Mononuclear cell (primary cell): ENCODE measurements around the gene CES1. TPM values are rescaled to one million over a fixed set of nuclear protein-coding genes. Genes with fewer than 3 reads are reported as not detected.
"Not testable (repeated sequence)": the region's sequence is repeated elsewhere in the genome, so short reads cannot be mapped to it uniquely, and the experiment has no call there.

ENCODE experiments used
- H3K27me3 ChIP-seq: 2 replicates; pipeline ENCODE4 v1.6.0; 2011; ENCODE audit warnings: low read length, control low read depth; ENCODE audit not compliant: insufficient read depth
- H3K4me1 ChIP-seq: 2 replicates; pipeline ENCODE4 v1.5.1; 2011; ENCODE audit warnings: mild to moderate bottlenecking, low read length, control low read depth; ENCODE audit not compliant: insufficient read depth
- H3K4me3 ChIP-seq: 2 replicates; pipeline ENCODE4 v1.5.1; 2011; ENCODE audit warnings: mild to moderate bottlenecking, low read length, moderate library complexity
- H3K9me3 ChIP-seq: 2 replicates; pipeline ENCODE4 v1.5.1; 2011; ENCODE audit warnings: low read depth, mild to moderate bottlenecking, control low read depth, low read length
- total RNA-seq: library from RNA; depleted of rRNA; stranded (reverse); fragments of >200 nt; gene quantifications from one replicate; pipeline ENCODE4 v1.2.3, GENCODE V29; 2012

Gene CES1
- total RNA-seq, 1 donor: 27.1 TPM

GRCh38 chr16:55817236-55817912 is 15.5 kb downstream of the CES1 start:
- H3K4me1 ChIP-seq: no peaks in the 10 kb centered on the region
- H3K9me3 ChIP-seq: no peaks in the 10 kb centered on the region
- H3K27me3 ChIP-seq: no peaks in the 10 kb centered on the region
- H3K4me3 ChIP-seq: no peak overlapping the region

DNA sequence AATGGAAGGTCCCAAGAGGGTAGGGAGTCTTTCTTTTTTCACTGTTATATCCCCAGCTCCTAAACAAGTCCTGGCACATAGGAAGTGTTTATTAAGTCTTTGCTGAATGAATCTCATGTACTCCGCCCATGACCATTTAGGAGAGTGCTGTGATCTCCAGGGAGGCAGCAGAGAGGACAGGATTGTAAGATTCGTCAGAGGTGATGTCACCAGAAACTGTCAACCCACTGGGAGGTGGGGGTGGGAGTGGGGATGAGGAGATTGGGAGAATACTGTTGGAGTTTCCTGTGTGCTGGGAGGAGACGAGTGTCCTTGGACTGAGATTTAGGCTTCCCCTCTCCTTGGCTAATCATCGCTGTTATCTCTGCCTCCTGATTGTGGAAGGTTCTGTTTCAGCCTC is 16.7 kb downstream of the CES1 start:
- not testable (repeated sequence) for H3K9me3 ChIP-seq, H3K27me3 ChIP-seq, H3K4me3 ChIP-seq, H3K4me1 ChIP-seq

GRCh38 chr16:55815320-55815719 is 17.6 kb downstream of the CES1 start:
- no peak overlapping the region for H3K4me3 ChIP-seq
- H3K9me3 ChIP-seq: no peaks in the 10 kb centered on the region
- H3K27me3 ChIP-seq: no peaks in the 10 kb centered on the region
- no peaks in the 10 kb centered on the region for H3K4me1 ChIP-seq

- H3K4me1 ChIP-seq, H3K4me3 ChIP-seq, H3K9me3 ChIP-seq, H3K27me3 ChIP-seq: not testable (repeated sequence)
Observed at GRCh38 chr16:55814174-55814573, 18.7 kb downstream of the CES1 start.

GRCh38 chr16:55813730-55814129 is 19.2 kb downstream of the CES1 start:
- not testable (repeated sequence) for H3K4me3 ChIP-seq, H3K9me3 ChIP-seq, H3K27me3 ChIP-seq, H3K4me1 ChIP-seq

GRCh38 chr16:55812951-55813350 is 19.9 kb downstream of the CES1 start:
- Histone ChIP-seq H3K4me1 (no peaks in the 10 kb centered on the region), H3K27me3 (no peaks in the 10 kb centered on the region), H3K4me3 (no peak overlapping the region), H3K9me3 (no peaks in the 10 kb centered on the region)

- Histone ChIP-seq H3K4me1 (no peaks in the 10 kb centered on the region), H3K9me3 (no peaks in the 10 kb centered on the region), H3K27me3 (no peaks in the 10 kb centered on the region), H3K4me3 (no peak overlapping the region)
Observed at GRCh38 chr16:55811811-55812210, 21.1 kb downstream of the CES1 start.

- no peaks in the 10 kb centered on the region for H3K9me3 ChIP-seq
- no peaks in the 10 kb centered on the region for H3K4me1 ChIP-seq
- no peak overlapping the region for H3K4me3 ChIP-seq
- no peaks in the 10 kb centered on the region for H3K27me3 ChIP-seq
Observed at GRCh38 chr16:55810451-55810961, 22.4 kb downstream of the CES1 start.

GRCh38 chr16:55809851-55810250 is 23.0 kb downstream of the CES1 start:
- Histone ChIP-seq H3K9me3 (no peaks in the 10 kb centered on the region), H3K27me3 (no peaks in the 10 kb centered on the region), H3K4me1 (no peaks in the 10 kb centered on the region), H3K4me3 (no peak overlapping the region)

- H3K27me3 ChIP-seq: no peaks in the 10 kb centered on the region
- H3K4me1 ChIP-seq: no peaks in the 10 kb centered on the region
- no peaks in the 10 kb centered on the region for H3K9me3 ChIP-seq
- no peak overlapping the region for H3K4me3 ChIP-seq
Observed at GRCh38 chr16:55809386-55809785, 23.5 kb downstream of the CES1 start.

GRCh38 chr16:55808286-55808685 is 24.6 kb downstream of the CES1 start:
- not testable (repeated sequence) for H3K27me3 ChIP-seq, H3K4me3 ChIP-seq, H3K9me3 ChIP-seq, H3K4me1 ChIP-seq

GRCh38 chr16:55805104-55805503 is 27.8 kb downstream of the CES1 start:
- H3K4me3 ChIP-seq, H3K9me3 ChIP-seq, H3K4me1 ChIP-seq, H3K27me3 ChIP-seq: not testable (repeated sequence)

GRCh38 chr16:55803681-55804080 is 29.2 kb downstream of the CES1 start:
- H3K4me3 ChIP-seq, H3K27me3 ChIP-seq, H3K9me3 ChIP-seq, H3K4me1 ChIP-seq: not testable (repeated sequence)

DNA sequence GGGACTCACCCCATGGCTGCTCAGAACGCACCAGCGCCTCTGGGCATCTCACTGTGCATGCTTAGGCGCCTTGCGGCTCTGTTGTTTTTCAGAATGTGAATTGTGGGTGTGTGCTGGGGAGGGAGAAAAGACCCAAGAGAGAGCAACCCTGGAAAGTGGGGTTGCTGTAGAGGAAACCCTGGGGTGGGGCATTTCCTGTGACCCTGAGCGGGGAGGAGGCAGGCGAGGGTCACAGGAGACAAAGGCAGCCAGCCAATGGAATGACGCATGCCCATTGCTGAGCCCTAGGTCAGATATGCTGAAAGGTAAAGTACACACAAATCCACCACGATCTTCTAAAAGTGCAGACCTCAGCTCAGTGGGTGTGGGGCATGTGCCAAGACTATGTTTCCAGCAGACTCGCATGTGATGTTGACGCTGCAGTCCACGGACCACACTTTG is 39.9 kb downstream of the CES1 start:
- H3K4me3 ChIP-seq, H3K9me3 ChIP-seq, H3K4me1 ChIP-seq, H3K27me3 ChIP-seq: not testable (repeated sequence)

DNA sequence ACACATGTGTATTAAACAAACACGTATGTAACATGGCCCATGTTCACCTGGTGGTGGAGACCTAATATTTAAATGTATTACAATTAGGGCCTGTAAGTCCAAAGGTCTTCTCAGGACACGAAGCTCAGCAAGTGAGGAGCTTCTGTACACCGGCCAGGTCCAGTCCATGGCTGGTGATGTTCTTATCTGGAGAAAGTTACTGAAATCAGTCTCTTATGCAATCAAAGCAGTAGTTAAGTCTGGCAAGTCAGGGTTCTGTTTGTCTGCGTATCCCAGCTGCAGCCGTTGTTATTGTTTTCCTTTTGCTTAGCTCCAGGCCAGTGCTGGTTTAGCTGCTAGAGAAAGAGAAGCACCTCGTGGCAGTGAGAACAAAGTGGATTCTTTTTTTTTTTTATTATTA is 41.4 kb downstream of the CES1 start:
- H3K4me1 ChIP-seq, H3K27me3 ChIP-seq, H3K4me3 ChIP-seq, H3K9me3 ChIP-seq: not testable (repeated sequence)

DNA sequence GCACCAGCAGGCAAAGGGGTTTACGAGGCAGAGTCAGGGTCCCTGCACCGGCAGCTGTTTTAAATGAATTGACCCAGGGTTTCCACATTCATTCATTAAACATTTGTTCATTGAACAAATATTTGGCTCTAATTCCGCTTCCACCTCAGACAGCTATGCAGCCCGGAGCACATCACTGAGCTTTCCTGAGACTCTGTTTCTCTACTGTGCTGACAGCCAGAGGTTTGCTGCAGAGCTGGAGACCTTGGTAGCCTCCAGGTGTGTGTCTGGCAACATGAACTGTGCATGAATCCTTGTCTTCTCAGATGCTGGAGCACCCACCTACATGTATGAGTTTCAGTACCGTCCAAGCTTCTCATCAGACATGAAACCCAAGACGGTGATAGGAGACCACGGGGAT is 42.7 kb downstream of the CES1 start:
- not testable (repeated sequence) for H3K27me3 ChIP-seq, H3K4me1 ChIP-seq, H3K9me3 ChIP-seq, H3K4me3 ChIP-seq

DNA sequence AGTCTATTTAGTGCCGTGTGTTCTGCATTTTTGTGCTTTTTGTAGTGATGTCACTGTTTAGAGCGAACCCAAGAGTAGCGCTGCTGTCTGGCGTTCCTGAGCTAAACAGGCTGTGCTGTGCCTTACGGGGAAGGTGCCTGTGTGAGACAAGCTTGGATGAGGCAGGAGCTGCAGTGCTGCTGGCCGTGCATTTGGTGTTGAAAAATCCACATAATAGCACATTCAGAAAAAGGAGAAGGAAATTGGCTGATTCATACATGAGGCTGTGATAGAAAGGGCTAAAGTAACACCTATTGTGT is 50.2 kb downstream of the CES1 start:
- H3K4me3 ChIP-seq, H3K27me3 ChIP-seq, H3K9me3 ChIP-seq: not testable (repeated sequence)
- peaks cover 20% of the 10 kb centered on the region for H3K4me1 ChIP-seq
